Activated naive CD4-positive, alpha-beta T cell treated with Interleukin-2 at 50 U/mL for 16 hours (primary cell): ENCODE measurements around the gene SLC38A3.

Experiments
- DNase-seq: peaks from one replicate; pipeline ENCODE4 v3.0.0-alpha.2; 2020

Gene SLC38A3

DNA sequence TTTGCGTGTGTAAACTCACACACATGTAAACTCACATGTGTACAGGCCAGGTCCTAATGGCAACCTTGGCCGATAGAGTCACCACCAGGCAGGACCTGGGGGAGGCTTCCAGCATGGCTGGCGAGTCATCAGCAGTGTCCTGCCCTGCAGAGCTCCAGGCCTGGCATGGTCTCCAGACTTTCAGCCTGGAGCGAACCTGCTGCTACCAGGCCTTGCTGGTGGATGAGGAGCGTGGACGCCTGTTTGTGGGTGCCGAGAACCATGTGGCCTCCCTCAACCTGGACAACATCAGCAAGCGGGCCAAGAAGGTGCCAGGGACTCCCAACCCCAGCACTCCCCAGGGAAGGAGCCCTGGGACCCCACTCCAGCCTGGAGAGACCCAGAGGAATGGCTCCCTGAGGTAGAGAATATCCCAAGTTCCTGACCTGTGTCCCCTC, 64.9 kb downstream of the SLC38A3 start:
- DNase-seq, result no peak

GRCh38 chr3:50270422-50271224, 65.6 kb downstream of the SLC38A3 start:
- no peak for DNase-seq
